Astrocyte (in vitro differentiated cells and primary cell): ENCODE measurements around the gene MPV17.

Source experiments
- EZH2 ChIP-seq: IDR thresholded peaks from 2 replicates; pipeline ENCODE4 v1.6.1; 2012; ENCODE audit warnings: mild to moderate bottlenecking, low read length, inconsistent platforms; ENCODE audit not compliant: insufficient read depth
- TF ChIP-seq, protein P1 (sequence below): IDR thresholded peaks from 2 replicates; pipeline ENCODE4 v1.5.1; 2011; ENCODE audit warnings: low read depth, mild to moderate bottlenecking, inconsistent platforms, low read length, moderate library complexity; ENCODE audit not compliant: insufficient read depth

DNA sequence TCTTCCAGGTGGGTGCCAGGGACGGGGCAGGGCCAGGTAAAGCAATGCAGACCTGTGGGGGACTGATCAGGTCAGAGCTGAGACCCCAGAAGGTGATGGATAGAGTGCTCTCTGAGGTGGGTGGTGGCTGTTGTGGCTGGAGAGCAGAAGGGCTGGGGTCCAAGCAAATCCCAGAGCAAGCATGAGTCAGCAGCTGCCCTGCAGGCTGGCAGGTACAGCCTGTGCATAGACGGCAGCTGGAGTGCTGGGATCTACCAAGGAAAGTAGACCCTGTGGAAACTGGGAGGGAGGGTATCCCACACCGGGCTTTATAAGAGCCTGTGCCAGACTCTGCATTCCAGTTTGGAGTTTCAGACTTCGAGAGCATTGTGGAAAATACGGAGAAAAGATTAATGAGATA is 40.0 kb downstream of the MPV17 start:
- TF ChIP-seq, protein P1, sequence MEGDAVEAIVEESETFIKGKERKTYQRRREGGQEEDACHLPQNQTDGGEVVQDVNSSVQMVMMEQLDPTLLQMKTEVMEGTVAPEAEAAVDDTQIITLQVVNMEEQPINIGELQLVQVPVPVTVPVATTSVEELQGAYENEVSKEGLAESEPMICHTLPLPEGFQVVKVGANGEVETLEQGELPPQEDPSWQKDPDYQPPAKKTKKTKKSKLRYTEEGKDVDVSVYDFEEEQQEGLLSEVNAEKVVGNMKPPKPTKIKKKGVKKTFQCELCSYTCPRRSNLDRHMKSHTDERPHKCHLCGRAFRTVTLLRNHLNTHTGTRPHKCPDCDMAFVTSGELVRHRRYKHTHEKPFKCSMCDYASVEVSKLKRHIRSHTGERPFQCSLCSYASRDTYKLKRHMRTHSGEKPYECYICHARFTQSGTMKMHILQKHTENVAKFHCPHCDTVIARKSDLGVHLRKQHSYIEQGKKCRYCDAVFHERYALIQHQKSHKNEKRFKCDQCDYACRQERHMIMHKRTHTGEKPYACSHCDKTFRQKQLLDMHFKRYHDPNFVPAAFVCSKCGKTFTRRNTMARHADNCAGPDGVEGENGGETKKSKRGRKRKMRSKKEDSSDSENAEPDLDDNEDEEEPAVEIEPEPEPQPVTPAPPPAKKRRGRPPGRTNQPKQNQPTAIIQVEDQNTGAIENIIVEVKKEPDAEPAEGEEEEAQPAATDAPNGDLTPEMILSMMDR, result no peak
- no peak for TF ChIP-seq EZH2
